Activated CD4-positive, alpha-beta T cell treated with anti-CD3 and anti-CD28 coated beads, Interleukin-2, amount 50 U/mL, for 4 hours (primary cell): ENCODE results near the gene STX10.

Experiments
- DNase-seq, 2 experiments: peaks; one replicate each; pipeline ENCODE4 v3.0.0-alpha.2; 2020

Gene STX10

GRCh38 chr19:13118424-13119193 is 31.6 kb downstream of the STX10 start:
- DNase-seq = peak in 1 of 2 experiments; percentile 44

GRCh38 chr19:13117772-13118423 is 32.3 kb downstream of the STX10 start, which contains the start of gene NACC1:
Gene NACC1 (plus strand): TSS chr19:13118264. CDS start chr19:13135208, 16,944 bp downstream.
- DNase-seq = peak; percentile 84 to 86

DNA sequence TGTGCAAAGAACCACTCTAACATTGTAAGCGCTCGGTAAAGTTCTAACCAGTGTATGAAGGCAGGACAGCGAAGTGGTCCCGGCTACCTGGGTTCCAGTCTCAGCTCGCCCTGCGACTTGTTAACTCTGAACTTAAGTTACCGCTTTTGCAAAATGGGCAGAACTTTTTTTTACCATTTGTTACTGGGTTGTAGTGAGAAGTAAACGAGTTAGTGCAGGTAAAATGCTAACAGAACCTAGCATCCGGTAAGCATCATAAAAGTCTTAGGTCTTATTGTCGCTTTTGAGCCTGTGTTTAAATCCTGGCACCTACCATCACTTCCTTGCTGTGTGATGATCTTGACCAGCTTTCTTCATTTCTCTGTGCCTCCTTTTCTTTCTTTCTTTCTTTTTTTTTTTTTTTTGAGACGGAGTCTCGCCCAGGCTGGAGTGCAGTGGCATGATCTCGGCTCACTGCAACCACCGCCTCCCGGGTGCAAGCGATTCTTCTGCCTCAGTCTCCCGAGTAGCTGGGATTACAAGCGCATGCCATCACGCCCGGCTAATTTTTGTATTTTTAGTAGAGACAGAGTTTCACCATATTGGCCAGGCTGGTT is 32.9 kb downstream of the STX10 start:
- DNase-seq = no peak

- DNase-seq = peak; percentile 92 to 93
Observed at GRCh38 chr19:13116282-13117175, 33.6 kb downstream of the STX10 start, which contains the start of gene TRMT1. Gene TRMT1 (minus strand): TSS chr19:13116740. CDS start chr19:13116399, 341 bp downstream.

- DNase-seq = no peak
Observed at GRCh38 chr19:13115936-13116281, 34.3 kb downstream of the STX10 start.

GRCh38 chr19:13112555-13112954 is 37.6 kb downstream of the STX10 start:
- no peak for DNase-seq

DNA sequence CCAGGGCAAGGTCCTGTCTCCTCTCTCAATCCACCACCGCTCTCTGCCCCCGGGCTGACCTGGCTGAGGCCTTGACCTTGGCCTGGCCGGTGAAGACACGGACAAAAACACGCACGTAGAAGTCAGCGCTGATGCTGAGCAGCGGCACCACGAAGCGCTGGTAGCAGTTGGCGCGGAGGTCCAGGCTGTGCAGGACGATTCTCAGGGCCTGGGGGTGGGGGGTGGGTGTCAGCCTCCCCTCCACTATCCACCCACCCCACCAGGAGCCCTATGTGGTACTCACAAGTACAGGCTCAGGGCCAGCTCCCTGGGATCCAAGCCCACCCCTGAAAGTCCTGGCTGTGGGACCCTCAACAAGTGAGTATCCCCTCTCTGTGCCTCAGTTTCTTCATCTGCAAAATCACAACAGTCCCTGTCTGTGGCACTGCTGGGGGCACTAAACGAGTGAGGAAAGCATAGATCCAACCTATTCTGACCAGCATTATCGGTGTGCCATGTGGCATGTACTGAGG is 40.0 kb downstream of the STX10 start:
- DNase-seq = no peak

DNA sequence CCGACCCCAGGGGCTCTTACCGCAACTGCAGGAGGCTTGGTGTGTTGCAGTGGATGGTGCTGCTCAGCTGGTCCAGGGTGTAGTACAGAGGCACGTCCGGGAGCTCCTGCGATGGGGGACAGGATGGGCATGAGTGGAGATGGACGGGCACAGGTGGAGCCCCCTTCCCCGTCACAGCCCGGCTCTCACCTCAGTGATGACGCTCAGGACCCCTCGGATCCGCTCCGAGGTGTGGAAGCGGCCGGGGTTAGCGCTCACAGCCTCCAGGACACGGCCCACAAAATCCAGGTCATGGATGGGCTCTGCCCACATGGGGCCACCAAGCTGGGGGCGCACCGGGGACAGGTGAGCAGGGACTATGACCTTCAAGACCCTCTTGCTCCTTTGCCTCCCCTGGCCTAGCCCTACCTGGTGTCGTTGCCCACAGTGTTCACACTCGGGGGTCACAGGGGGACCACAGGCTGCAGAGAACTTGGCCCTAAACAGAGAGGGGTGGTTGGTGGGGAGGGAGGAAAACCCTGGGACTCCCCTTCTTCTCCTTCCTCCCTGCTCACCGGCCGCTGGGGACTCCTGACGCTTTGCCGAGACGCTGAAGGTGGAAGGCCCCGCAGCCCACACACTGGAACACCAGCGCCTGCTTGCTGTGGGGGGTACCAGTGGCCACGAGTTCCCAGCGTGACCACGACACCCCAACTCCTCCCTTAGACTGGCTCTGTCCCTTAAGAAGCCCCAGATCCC is 40.6 kb downstream of the STX10 start:
- no peak for DNase-seq

DNA sequence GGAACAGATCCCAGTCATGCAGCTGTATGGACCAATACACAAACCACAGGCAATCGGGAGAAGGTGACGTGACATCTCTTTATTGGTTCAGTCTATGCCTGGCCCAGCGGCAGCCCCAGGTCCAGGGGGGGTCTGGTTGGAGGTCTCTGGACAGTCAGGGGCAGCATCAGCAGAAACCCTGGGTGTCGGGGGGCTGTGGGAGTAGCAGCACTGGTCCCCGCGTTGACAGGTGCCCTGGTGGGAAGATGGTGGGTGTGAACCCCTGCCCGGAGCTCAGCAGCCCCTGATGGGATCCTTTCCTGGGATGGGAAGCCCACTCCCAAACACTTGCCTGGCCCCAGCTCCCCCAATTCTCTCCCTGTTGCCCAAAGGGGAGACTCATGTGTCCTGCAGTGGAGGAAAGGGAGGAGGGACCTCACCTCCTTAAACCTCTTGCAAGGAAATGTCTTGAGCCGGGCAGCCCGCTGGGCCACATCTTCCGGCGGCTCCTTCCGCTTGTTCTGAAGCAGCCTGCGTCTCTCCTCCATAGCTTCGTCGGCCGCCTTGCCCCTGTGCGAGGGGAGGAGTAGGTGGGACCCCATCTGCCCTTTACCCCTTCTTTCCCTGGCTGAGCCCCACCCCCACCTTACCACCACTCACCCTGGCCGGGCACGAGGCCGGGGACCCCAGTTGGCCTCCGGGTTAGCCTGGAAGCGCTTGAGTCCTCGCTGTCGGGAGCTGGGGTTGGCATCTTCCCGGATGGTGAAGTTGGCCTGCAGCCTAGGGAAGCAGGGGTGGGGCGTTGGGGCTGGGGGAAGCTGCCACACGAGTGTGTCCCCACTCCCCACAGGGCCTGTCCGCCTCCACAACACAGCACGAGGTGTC is 45.1 kb downstream of the STX10 start:
- no peak for DNase-seq

- peak; percentile 58 for DNase-seq
Observed at GRCh38 chr19:13104360-13104847, 45.8 kb downstream of the STX10 start.

GRCh38 chr19:13103581-13104359 is 46.4 kb downstream of the STX10 start:
- no peak for DNase-seq

DNA sequence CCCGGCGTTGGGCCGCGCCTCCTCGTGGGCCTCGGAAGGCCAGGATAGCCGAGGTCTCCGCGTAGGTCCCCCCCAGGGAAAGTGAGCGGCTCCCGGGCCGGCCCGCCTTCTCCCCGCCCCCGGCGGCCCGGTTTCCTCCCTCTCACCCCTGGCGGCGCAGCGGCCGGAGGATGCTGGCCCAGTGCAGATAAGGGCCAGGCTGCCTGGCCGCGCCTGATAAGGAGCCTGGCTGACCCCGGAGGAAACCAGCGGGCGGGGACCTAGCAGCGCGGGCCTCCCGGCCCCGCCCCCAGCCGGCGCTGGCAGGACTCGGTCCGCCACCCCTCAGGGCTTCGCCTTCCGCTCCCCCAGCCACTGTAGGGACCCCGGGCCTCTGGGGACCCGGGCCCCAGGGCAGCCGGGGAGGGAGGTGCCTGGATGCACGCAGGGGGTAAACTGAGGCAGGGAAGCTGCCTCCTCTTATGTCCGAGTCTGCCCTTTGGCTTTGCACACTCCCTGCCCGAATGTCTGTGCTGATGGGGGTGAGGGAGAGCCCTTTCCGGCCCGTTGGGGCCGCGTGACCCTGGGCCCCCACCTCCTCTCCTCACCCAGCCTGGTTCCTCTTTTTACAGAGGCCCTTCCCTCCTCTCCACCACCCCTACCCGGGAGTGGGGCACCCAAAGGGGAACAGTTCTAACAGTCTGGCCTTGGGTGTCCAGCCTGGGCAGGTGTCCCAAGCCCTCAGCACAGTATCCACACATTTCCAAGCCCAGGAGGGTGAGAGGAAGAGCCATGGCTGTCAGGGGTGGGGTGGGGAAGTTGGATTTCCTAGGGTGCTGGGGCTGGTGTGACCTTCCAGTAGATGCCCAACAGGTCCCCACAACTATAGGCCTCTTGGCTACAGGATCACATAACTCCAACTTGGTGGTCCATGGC is 47.3 kb downstream of the STX10 start, which contains the start of gene LYL1:
Gene LYL1 (minus strand): TSS at position 193 of the 915 bp plus-strand sequence. CDS start 1,687 bp downstream, outside the sequence.
- no peak for DNase-seq

DNA sequence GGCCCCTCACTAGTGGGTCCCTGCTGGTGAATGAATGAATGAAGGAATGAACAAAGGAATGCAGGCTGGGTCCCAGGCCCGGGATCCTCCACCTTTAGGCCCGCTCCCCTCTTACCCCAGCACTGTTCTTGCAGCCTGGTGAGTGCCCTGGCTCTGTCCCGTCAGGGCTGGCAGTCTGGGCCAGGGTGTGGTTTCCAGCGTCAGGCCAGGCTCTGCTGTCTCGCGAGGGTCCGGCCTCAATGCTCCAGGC is 47.8 kb downstream of the STX10 start:
- DNase-seq = no peak

DNA sequence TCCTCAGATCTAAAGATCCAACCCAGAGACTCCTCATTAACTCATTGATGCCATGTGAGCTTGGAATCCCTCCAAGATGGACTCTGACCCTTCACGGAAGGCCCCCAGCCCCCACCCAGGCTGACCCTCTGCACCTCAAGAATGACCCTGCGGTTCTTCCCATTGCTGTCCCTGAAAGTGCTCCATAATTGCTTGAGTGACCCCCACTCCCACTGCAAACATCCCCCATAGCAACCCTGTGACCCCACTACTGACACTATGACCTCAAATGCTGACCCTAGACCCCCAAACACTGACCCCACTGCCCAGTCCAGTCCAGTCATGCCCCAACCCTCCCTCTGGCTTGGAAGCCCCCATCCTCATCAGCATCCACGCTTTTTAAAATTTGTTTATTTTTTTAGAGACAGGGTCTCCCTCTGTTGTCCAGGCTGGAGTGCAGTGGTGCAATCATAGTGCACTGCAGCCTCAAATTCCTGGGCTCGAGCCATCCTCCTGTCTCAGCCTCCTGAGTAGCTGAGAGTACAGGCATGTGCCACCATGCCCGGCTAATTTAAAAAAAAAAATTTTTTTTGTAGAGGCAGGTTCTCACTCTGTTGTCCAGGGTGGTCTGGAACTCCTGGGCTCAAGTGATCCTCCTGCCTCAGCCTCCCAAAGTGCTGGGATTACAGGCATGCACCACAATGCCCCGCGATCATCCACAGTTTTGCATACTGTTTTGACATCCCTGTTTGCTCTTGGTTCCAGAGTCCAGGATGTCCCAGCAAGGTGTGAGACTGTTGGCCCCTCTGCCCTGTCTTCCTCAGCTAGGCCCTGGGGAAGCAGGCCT is 48.4 kb downstream of the STX10 start:
- no peak for DNase-seq

DNA sequence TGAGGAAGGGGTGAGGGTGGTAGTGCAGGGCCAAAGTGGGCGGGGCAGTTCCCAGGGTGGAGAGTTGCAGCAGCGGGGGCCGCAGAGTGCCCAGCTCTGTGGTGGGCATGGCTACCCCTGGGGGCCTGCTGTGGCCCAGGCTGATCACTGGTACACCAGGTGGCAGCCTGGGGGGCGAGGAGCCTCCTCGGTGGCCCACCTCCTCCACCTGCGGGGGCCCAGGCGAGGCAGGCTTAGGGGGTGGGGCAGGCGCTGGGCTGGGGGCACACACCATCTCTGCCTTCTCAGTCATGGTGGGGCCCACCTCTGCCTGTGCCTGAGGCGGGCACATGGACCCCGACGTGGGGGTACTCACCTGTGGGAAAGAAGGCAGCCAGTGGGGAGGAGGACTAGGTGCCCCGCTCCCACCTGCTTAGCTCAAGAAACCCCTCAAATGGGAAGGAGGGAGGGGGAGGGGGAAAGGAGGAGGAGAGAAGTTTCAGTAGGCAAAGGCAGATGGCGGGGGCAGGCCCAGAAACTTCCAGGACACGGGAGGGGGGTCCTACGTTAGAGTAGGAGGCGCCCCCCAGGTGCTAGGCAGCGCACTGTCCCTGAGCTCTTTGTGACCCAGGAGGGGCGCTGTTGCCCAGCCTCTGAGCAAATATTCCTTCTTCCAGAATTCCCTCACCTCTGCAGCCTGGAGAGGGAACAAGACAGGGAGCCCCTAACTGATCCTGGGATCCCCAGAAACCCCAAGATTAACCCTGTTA is 49.2 kb downstream of the STX10 start:
- no peak for DNase-seq

- DNase-seq = peak in 1 of 2 experiments; percentile 41
Observed at GRCh38 chr19:13100031-13100588, 50.1 kb downstream of the STX10 start.
